ENCODE data around the gene CSNK1E.

DNA sequence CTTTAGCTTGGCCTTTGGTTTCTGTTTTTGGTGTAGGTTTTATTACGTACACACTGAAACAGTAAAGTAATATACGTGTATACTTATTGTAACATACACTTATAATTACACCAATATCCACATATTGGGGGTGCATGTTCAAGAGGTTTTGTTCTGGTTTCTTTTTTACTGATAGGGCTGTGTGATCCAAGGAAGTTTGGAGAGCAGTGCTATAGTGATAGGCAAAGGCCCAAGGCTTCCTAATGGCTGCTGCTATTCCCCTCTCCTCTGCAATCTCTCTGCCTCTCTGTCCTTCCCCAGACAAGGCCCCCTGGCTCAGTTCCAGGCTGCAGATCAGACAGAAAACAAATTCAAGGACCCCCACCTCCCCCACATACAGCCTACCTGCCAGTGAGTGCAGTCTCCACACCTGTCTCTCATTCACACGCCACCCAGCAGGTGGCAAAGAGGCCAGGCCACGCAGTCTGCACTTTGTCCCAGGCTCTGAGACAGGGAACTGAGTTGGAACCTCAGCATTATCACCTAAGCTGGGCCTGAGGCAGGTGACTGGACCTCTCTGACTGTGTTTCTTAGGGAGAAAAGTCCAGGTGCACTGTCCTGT is 59.5 kb downstream of the CSNK1E start:
- TF ChIP-seq, protein P1, sequence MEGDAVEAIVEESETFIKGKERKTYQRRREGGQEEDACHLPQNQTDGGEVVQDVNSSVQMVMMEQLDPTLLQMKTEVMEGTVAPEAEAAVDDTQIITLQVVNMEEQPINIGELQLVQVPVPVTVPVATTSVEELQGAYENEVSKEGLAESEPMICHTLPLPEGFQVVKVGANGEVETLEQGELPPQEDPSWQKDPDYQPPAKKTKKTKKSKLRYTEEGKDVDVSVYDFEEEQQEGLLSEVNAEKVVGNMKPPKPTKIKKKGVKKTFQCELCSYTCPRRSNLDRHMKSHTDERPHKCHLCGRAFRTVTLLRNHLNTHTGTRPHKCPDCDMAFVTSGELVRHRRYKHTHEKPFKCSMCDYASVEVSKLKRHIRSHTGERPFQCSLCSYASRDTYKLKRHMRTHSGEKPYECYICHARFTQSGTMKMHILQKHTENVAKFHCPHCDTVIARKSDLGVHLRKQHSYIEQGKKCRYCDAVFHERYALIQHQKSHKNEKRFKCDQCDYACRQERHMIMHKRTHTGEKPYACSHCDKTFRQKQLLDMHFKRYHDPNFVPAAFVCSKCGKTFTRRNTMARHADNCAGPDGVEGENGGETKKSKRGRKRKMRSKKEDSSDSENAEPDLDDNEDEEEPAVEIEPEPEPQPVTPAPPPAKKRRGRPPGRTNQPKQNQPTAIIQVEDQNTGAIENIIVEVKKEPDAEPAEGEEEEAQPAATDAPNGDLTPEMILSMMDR (IDR thresholded peaks at IDR 0.05; ENCODE audit: low read depth, low read length, poor library complexity, severe bottlenecking), result no peak
- TF ChIP-seq EZH2phosphoT487 (IDR thresholded peaks at IDR 0.05; ENCODE audit: borderline replicate concordance, low read length), result no peak
